Chondrocyte (in vitro differentiated cells): ENCODE measurements around the gene AAK1. TPM values are rescaled to one million over a fixed set of nuclear protein-coding genes. Genes with fewer than 3 reads are reported as not detected.

ENCODE experiments used
- DNase-seq: peaks from one replicate; pipeline ENCODE4 v3.0.0; 2021; ENCODE audit warnings: mixed read lengths, low spot score
- H3K27ac Mint-ChIP-seq: one replicate; pipeline ENCODE4 v1.8.0; 2021; ENCODE audit warnings: mild to moderate bottlenecking, moderate library complexity, mixed read lengths; ENCODE audit not compliant: unreplicated experiment
- H3K27me3 Mint-ChIP-seq: 2 replicates; pipeline ENCODE4 v1.8.0; 2021; ENCODE audit warnings: low read depth, mixed read lengths
- H3K36me3 Mint-ChIP-seq: 2 replicates; pipeline ENCODE4 v1.8.0; 2021; ENCODE audit warnings: low read depth, mixed read lengths
- H3K4me1 Mint-ChIP-seq: 2 replicates; pipeline ENCODE4 v1.8.0; 2021; ENCODE audit warnings: low read depth, mild to moderate bottlenecking, mixed read lengths
- H3K4me3 Mint-ChIP-seq: one replicate; pipeline ENCODE4 v1.8.0; 2021; ENCODE audit warnings: mild to moderate bottlenecking, moderate library complexity, mixed read lengths; ENCODE audit not compliant: unreplicated experiment
- H3K9me3 Mint-ChIP-seq: 2 replicates; pipeline ENCODE4 v1.8.0; 2021; ENCODE audit warnings: low read depth, mixed read lengths
- CTCF ChIP-seq: fragments of 200-600 bp; sonication (generic); IDR thresholded peaks from 2 replicates; pipeline ENCODE4 v1.5.0; 2021; ENCODE audit warnings: antibody characterized with exemption, mild to moderate bottlenecking, moderate library complexity
- total RNA-seq: library from RNA; stranded (reverse); gene quantifications from 3 replicates; pipeline ENCODE4 v1.2.1, GENCODE V29; 2021

The AAK1 gene
- total RNA-seq, 1 donor from 2014 or later = 97.2 TPM

GRCh38 chr2:69634196-69634821 is 9.2 kb downstream of the AAK1 start:
- H3K27me3 Mint-ChIP-seq = no peaks in the 10 kb centered on the region
- no peak for TF ChIP-seq CTCF
- H3K27ac Mint-ChIP-seq = no peak overlapping the region
- no peak for DNase-seq
- H3K4me1 Mint-ChIP-seq = peaks cover 32% of the 10 kb centered on the region
- no peaks in the 10 kb centered on the region for H3K9me3 Mint-ChIP-seq
- no peak overlapping the region for H3K4me3 Mint-ChIP-seq
- H3K36me3 Mint-ChIP-seq = peaks cover 4% of the 10 kb centered on the region

- no peaks in the 10 kb centered on the region for H3K36me3 Mint-ChIP-seq
- no peaks in the 10 kb centered on the region for H3K27me3 Mint-ChIP-seq
- no peak for TF ChIP-seq CTCF
- H3K9me3 Mint-ChIP-seq = no peaks in the 10 kb centered on the region
- no peak for DNase-seq
- no peak overlapping the region for H3K27ac Mint-ChIP-seq
- H3K4me1 Mint-ChIP-seq = peaks cover 9% of the 10 kb centered on the region
- H3K4me3 Mint-ChIP-seq = no peak overlapping the region
These were observed 12.1 kb downstream of the AAK1 start for GRCh38 chr2:69631402-69631801.

- Mint-ChIP-seq H3K27ac (no peak overlapping the region), H3K4me3 (no peak overlapping the region), H3K9me3 (no peaks in the 10 kb centered on the region), H3K36me3 (no peaks in the 10 kb centered on the region), H3K27me3 (no peaks in the 10 kb centered on the region), H3K4me1 (peaks cover 6% of the 10 kb centered on the region)
- no peak for DNase-seq
- TF ChIP-seq CTCF = no peak
These were observed 13.5 kb downstream of the AAK1 start for GRCh38 chr2:69629921-69630608.

- Mint-ChIP-seq H3K36me3 (no peaks in the 10 kb centered on the region), H3K27ac (no peak overlapping the region), H3K4me1 (peaks cover 6% of the 10 kb centered on the region), H3K4me3 (no peak overlapping the region), H3K27me3 (no peaks in the 10 kb centered on the region), H3K9me3 (no peaks in the 10 kb centered on the region)
- TF ChIP-seq CTCF = no peak
- DNase-seq = no peak
These were observed 15.1 kb downstream of the AAK1 start for GRCh38 chr2:69628325-69629021.

- Mint-ChIP-seq H3K27me3 (no peaks in the 10 kb centered on the region), H3K9me3 (no peaks in the 10 kb centered on the region), H3K4me1 (no peaks in the 10 kb centered on the region), H3K27ac (no peak overlapping the region), H3K4me3 (no peak overlapping the region), H3K36me3 (no peaks in the 10 kb centered on the region)
- no peak for DNase-seq
- TF ChIP-seq CTCF = no peak
These were observed 18.3 kb downstream of the AAK1 start for GRCh38 chr2:69625078-69625795.
